GM19351 (cell line): Measurements from ENCODE around the gene LGALS7B.

ENCODE experiments used
- ATAC-seq: cut with Tn5 transposase; IDR thresholded peaks from one replicate; pipeline ENCODE4 v1.9.1; 2021; ENCODE audit warnings: mild to moderate bottlenecking, moderate library complexity; ENCODE audit not compliant: unreplicated experiment

LGALS7B gene

DNA sequence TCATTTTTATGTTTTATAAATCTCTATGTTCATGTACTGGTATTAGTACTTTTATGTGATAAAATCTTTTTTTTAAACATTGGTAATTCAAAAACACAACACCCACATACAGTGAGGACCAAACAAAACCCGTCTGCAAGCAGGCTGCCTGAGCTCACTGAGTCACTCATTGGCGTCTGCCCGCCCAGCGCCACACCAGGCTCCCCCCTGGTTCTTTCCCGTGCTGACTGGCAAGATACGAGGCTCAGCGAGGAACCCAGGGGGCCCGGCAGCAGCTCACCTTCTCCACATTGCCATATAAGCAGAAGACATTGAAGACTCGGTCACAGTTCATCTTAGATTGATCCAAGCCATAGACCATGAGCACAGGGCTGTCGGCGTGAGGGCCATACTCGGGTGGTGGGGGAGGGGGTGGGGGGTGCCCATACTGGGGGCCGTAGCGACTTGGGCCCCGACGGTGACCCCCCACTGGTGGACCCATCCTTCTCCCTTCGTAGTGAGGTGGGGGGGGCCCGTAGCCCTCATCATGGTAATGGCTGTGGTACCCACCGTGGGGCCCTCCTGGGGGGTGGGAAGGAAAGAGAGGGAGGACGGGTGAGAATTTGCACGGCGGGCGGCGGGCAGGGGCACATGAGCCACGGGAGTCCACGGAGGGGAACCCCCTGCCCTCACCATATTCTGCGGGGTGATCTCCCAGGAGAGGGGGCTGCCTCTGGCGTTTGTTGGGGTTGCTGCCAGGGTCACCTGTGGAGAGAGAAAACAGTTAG, 51.0 kb downstream of the LGALS7B start:
- ATAC-seq, result no peak

DNA sequence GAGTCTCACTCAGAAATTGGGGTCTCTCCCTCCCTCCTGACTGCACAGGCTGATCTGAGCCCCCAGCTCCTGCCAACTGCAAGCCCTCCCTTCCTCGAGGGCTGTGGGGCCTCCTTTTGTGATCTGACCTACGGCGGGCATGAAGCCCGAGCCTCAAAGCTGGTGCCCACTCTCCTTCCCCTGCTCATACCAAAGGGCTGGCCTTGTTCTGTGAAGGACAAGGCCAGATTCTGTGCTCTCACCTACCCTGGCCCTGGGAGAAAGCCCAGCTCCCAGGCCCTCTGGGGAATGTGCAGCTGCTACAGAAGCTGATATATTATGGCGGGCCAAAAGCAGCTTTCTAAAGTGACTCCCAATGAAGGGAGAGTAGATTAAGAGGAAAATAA, 51.6 kb downstream of the LGALS7B start:
- no peak for ATAC-seq
